A549 (cell line): ENCODE measurements around the gene GATA3.

Experiments used
- BCL3 ChIP-seq: fragments of >200 bp; sonication (Bioruptor Twin); formaldehyde crosslinking; IDR thresholded peaks from 3 replicates; pipeline ENCODE4 v1.6.1; 2016
- CHD2 ChIP-seq: fragments of 150-350 bp; IDR thresholded peaks from 2 replicates; pipeline ENCODE4 v1.6.1; 2014; ENCODE audit warnings: low read length; ENCODE audit not compliant: partially characterized antibody
- CHD4 ChIP-seq: fragments of 200-600 bp; sonication (generic); IDR thresholded peaks from 2 replicates; pipeline ENCODE4 v1.6.1; 2016; ENCODE audit warnings: antibody characterized with exemption, mild to moderate bottlenecking, borderline replicate concordance
- GATA3 ChIP-seq: IDR thresholded peaks from 2 replicates; pipeline ENCODE4 v1.6.1; 2012; ENCODE audit warnings: borderline replicate concordance
- HDAC2 ChIP-seq: fragments of 200-600 bp; sonication (generic); IDR thresholded peaks from 2 replicates; pipeline ENCODE4 v1.6.1; 2016
- JUN ChIP-seq, 2 experiments: fragments of >200 bp; sonication (Bioruptor Twin); formaldehyde crosslinking; IDR thresholded peaks; 2 replicates in 1 of 2; 3 replicates in 1 of 2; pipeline ENCODE4 v1.6.1; 2016 to 2017
- JUNB ChIP-seq: fragments of >200 bp; sonication (Bioruptor Twin); formaldehyde crosslinking; IDR thresholded peaks from 2 replicates; pipeline ENCODE4 v1.6.1; 2016
- MYC ChIP-seq: IDR thresholded peaks from 2 replicates; pipeline ENCODE4 v1.6.1; 2012; ENCODE audit warnings: mild to moderate bottlenecking, inconsistent platforms, low read length, improper control_type of control experiment, borderline replicate concordance
- NPAS2 ChIP-seq: fragments of 250-450 bp; sonication (Bioruptor Pico); IDR thresholded peaks from 2 replicates; pipeline ENCODE4 v1.8.0; 2022; ENCODE audit warnings: mild to moderate bottlenecking, moderate library complexity, borderline replicate concordance
- PBX3 ChIP-seq: IDR thresholded peaks from 2 replicates; pipeline ENCODE4 v1.6.1; 2012
- RAD21 ChIP-seq, 2 experiments: fragments of >200 bp in 1 of 2; sonication (Bioruptor Twin) in 1 of 2; formaldehyde crosslinking in 1 of 2; IDR thresholded peaks in 1 of 2; conservative IDR thresholded peaks in 1 of 2; 2 replicates in 1 of 2; 3 replicates in 1 of 2; pipeline ENCODE4 v1.6.1; 2012 to 2018; ENCODE audit warnings: inconsistent platforms in 1 of 2
- TF ChIP-seq, protein P1 (sequence below): IDR thresholded peaks from 2 replicates; pipeline ENCODE4 v1.6.1; 2012
- TF ChIP-seq, protein P2 (sequence below): fragments of 200-600 bp; sonication (generic); IDR thresholded peaks from 2 replicates; pipeline ENCODE4 v1.6.1; 2016; ENCODE audit warnings: antibody characterized with exemption, mild to moderate bottlenecking, moderate library complexity
- TF ChIP-seq, protein P3 (sequence below): fragments of >200 bp; sonication (Bioruptor Twin); formaldehyde crosslinking; IDR thresholded peaks from 3 replicates; pipeline ENCODE4 v1.5.1; 2016

DNA sequence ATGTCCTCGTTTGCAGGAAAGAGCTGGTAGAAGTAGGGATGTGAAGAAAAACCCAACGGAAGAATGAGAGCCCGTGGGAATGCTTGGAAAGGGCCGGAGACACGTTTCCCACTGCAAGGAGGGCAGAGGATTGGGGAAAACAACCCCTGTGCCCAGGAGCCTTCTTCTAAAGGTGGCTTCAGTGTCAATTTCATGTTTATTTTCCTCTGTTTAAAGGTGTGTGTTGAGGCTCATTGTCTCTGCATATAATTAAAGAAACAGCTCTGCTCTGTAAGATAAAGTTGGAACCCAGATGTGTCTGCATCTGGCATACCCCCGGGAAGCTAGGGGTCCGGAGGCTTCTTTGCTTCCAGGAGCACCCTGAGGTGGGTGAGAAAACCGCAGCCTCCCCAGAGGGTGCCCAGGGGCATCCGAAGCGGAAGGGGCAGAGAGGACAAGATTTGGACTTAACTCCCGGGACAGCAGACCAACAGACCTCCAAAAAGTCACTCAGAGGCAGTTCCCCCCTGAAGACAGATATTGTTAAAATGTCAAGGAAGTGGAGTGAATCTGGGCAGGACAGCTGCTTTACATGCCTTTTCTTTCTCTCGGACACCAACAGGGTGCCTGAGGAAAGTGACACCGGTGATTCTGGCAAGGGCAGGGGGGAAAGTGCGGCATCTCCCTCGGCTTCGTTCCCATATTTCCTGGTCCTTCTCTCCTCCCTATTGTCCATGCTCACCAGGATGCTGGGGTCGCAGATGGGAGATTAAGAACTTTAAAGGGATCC lies 8.6 kb upstream of the GATA3 start:
- TF ChIP-seq GATA3 = no peak
- TF ChIP-seq CHD4 = no peak
- TF ChIP-seq, protein P1, sequence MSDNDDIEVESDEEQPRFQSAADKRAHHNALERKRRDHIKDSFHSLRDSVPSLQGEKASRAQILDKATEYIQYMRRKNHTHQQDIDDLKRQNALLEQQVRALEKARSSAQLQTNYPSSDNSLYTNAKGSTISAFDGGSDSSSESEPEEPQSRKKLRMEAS = no peak
- no peak for TF ChIP-seq JUN (IDR thresholded peaks at IDR 0.05)
- TF ChIP-seq, protein P2, sequence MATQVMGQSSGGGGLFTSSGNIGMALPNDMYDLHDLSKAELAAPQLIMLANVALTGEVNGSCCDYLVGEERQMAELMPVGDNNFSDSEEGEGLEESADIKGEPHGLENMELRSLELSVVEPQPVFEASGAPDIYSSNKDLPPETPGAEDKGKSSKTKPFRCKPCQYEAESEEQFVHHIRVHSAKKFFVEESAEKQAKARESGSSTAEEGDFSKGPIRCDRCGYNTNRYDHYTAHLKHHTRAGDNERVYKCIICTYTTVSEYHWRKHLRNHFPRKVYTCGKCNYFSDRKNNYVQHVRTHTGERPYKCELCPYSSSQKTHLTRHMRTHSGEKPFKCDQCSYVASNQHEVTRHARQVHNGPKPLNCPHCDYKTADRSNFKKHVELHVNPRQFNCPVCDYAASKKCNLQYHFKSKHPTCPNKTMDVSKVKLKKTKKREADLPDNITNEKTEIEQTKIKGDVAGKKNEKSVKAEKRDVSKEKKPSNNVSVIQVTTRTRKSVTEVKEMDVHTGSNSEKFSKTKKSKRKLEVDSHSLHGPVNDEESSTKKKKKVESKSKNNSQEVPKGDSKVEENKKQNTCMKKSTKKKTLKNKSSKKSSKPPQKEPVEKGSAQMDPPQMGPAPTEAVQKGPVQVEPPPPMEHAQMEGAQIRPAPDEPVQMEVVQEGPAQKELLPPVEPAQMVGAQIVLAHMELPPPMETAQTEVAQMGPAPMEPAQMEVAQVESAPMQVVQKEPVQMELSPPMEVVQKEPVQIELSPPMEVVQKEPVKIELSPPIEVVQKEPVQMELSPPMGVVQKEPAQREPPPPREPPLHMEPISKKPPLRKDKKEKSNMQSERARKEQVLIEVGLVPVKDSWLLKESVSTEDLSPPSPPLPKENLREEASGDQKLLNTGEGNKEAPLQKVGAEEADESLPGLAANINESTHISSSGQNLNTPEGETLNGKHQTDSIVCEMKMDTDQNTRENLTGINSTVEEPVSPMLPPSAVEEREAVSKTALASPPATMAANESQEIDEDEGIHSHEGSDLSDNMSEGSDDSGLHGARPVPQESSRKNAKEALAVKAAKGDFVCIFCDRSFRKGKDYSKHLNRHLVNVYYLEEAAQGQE = no peak
- TF ChIP-seq, protein P3, sequence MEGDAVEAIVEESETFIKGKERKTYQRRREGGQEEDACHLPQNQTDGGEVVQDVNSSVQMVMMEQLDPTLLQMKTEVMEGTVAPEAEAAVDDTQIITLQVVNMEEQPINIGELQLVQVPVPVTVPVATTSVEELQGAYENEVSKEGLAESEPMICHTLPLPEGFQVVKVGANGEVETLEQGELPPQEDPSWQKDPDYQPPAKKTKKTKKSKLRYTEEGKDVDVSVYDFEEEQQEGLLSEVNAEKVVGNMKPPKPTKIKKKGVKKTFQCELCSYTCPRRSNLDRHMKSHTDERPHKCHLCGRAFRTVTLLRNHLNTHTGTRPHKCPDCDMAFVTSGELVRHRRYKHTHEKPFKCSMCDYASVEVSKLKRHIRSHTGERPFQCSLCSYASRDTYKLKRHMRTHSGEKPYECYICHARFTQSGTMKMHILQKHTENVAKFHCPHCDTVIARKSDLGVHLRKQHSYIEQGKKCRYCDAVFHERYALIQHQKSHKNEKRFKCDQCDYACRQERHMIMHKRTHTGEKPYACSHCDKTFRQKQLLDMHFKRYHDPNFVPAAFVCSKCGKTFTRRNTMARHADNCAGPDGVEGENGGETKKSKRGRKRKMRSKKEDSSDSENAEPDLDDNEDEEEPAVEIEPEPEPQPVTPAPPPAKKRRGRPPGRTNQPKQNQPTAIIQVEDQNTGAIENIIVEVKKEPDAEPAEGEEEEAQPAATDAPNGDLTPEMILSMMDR = no peak
- no peak for TF ChIP-seq RAD21 (conservative IDR thresholded peaks at IDR 0.05 in 1 of 2, IDR thresholded peaks at IDR 0.05 in 1 of 2)
- no peak for TF ChIP-seq CHD2
- TF ChIP-seq HDAC2 = no peak
- no peak for TF ChIP-seq JUNB
- TF ChIP-seq BCL3 = no peak
- TF ChIP-seq NPAS2 (CRISPR knock-in tag) = no peak
- no peak for TF ChIP-seq PBX3
- TF ChIP-seq MYC = no peak
